Activated CD8-positive, alpha-beta memory T cell treated with anti-CD3 and anti-CD28 coated beads, Interleukin-2, amount 50 U/mL, for 24 hours (primary cell): ENCODE results near the gene NOL3.

Source experiments
- DNase-seq: peaks from one replicate; pipeline ENCODE4 v3.0.0-alpha.2; 2020; ENCODE audit errors: extremely low read depth

Gene NOL3

GRCh38 chr16:67170949-67171649, 761 bp downstream of the NOL3 start:
- DNase-seq: no peak

GRCh38 chr16:67173323-67173722, 3.0 kb downstream of the NOL3 start:
- no peak for DNase-seq

- no peak for DNase-seq
These were observed 3.7 kb downstream of the NOL3 start for GRCh38 chr16:67173808-67174705.

GRCh38 chr16:67174706-67175231, 4.4 kb downstream of the NOL3 start:
- DNase-seq: no peak

- DNase-seq: no peak
These were observed 6.3 kb downstream of the NOL3 start for GRCh38 chr16:67176662-67177061.

- no peak for DNase-seq
These were observed 7.7 kb downstream of the NOL3 start for GRCh38 chr16:67177743-67178699.

GRCh38 chr16:67179421-67180080, 9.2 kb downstream of the NOL3 start:
- no peak for DNase-seq

GRCh38 chr16:67180166-67180565, 9.8 kb downstream of the NOL3 start:
- DNase-seq: no peak

- DNase-seq: no peak
These were observed 11.0 kb downstream of the NOL3 start for GRCh38 chr16:67181346-67181745.

GRCh38 chr16:67182288-67182687, 11.9 kb downstream of the NOL3 start:
- no peak for DNase-seq

GRCh38 chr16:67183284-67183626, 12.9 kb downstream of the NOL3 start:
- DNase-seq: no peak

- peak; percentile 89 for DNase-seq
These were observed 13.5 kb downstream of the NOL3 start, which contains the start of gene MATCAP1 for GRCh38 chr16:67183627-67184452. TSS of gene MATCAP1 (minus strand) at chr16:67183963. CDS start at chr16:67180610, 3,353 bp downstream.

GRCh38 chr16:67184453-67184994, 14.2 kb downstream of the NOL3 start:
- no peak for DNase-seq

- DNase-seq: peak; percentile 62
These were observed 14.8 kb downstream of the NOL3 start for GRCh38 chr16:67184995-67185650.

- DNase-seq: no peak
These were observed 15.4 kb downstream of the NOL3 start for GRCh38 chr16:67185651-67186134.

GRCh38 chr16:67186550-67186950, 16.2 kb downstream of the NOL3 start:
- DNase-seq: no peak

- no peak for DNase-seq
These were observed 17.0 kb downstream of the NOL3 start for GRCh38 chr16:67187175-67187890.

GRCh38 chr16:67188323-67188722, 18.0 kb downstream of the NOL3 start:
- DNase-seq: no peak

GRCh38 chr16:67188798-67189197, 18.5 kb downstream of the NOL3 start:
- DNase-seq: no peak
